Neural cell (in vitro differentiated cells): ENCODE results near the gene KLHDC9. TPM values are rescaled to one million over a fixed set of nuclear protein-coding genes. Genes with fewer than 3 reads are reported as not detected.

ENCODE experiments used
- H2AFZ ChIP-seq: fragments of 200-600, 300-800 bp; sonication (generic), shearing (Covaris generic); 2 replicates; pipeline ENCODE4 v1.6.0; 2014; ENCODE audit warnings: low read depth, mild to moderate bottlenecking, antibody characterized with exemption, low read length, moderate library complexity
- H3F3A ChIP-seq: fragments of 200-600 bp; shearing (Covaris generic); 2 replicates; pipeline ENCODE4 v1.6.1; 2016; ENCODE audit warnings: mild to moderate bottlenecking, moderate library complexity, mixed read lengths, antibody characterized with exemption, low read length; ENCODE audit not compliant: insufficient read depth, poor library complexity, severe bottlenecking
- H3K27ac ChIP-seq: fragments of 200-600, 300-800 bp; sonication (generic), shearing (Covaris generic); 2 replicates; pipeline ENCODE4 v1.5.1; 2014; ENCODE audit warnings: mild to moderate bottlenecking, low read length, moderate library complexity
- H3K27me3 ChIP-seq: fragments of 300-800, 200-600 bp; sonication (generic), shearing (Covaris generic); 2 replicates; pipeline ENCODE4 v1.6.0; 2014; ENCODE audit warnings: mild to moderate bottlenecking, low read depth, low read length, moderate library complexity; ENCODE audit not compliant: insufficient read depth
- H3K36me3 ChIP-seq: fragments of 300-800, 200-600 bp; sonication (generic), shearing (Covaris generic); 2 replicates; pipeline ENCODE4 v1.5.1; 2014; ENCODE audit warnings: mild to moderate bottlenecking, antibody characterized with exemption, low read length, moderate library complexity; ENCODE audit not compliant: insufficient read depth
- H3K4me2 ChIP-seq: fragments of 300-800, 200-600 bp; sonication (generic), shearing (Covaris generic); 2 replicates; pipeline ENCODE4 v1.6.0; 2014; ENCODE audit warnings: mild to moderate bottlenecking, low read length
- H3K4me3 ChIP-seq: fragments of 300-800, 200-600 bp; sonication (generic), shearing (Covaris generic); 2 replicates; pipeline ENCODE4 v1.5.1; 2014; ENCODE audit warnings: mild to moderate bottlenecking, low read length, moderate library complexity
- H3K79me2 ChIP-seq: fragments of 200-600 bp; shearing (Covaris generic); replicated peaks from 2 replicates; pipeline ENCODE4 v1.6.0; 2014; ENCODE audit warnings: mild to moderate bottlenecking, low read length, moderate library complexity; ENCODE audit not compliant: insufficient read depth
- H3K9ac ChIP-seq: fragments of 300-800, 200-600 bp; sonication (generic), shearing (Covaris generic); 2 replicates; pipeline ENCODE4 v1.6.1; 2016; ENCODE audit warnings: mild to moderate bottlenecking, low read length, mixed read lengths
- H3K9me2 ChIP-seq: fragments of 200-600 bp; shearing (Covaris generic); 2 replicates; pipeline ENCODE4 v1.6.1; 2016; ENCODE audit warnings: mild to moderate bottlenecking, low read length, mixed read lengths; ENCODE audit not compliant: insufficient read depth
- H3K9me3 ChIP-seq: fragments of 200-600, 300-800 bp; sonication (generic), shearing (Covaris generic); 2 replicates; pipeline ENCODE4 v1.6.1; 2016; ENCODE audit warnings: mild to moderate bottlenecking, mixed run types, low read length, moderate library complexity, mixed read lengths
- H4K20me1 ChIP-seq: fragments of 200-600 bp; shearing (Covaris generic); 2 replicates; pipeline ENCODE4 v1.6.1; 2016; ENCODE audit warnings: mild to moderate bottlenecking, mixed run types; ENCODE audit not compliant: insufficient read depth
- EP300 ChIP-seq: fragments of 450-650 bp; conservative IDR thresholded peaks from 2 replicates; pipeline ENCODE4 v1.6.1; 2014; ENCODE audit warnings: antibody characterized with exemption, mild to moderate bottlenecking, moderate library complexity; ENCODE audit not compliant: poor library complexity, severe bottlenecking
- EZH2 ChIP-seq: fragments of 200-600, 300-800 bp; shearing (Covaris generic), sonication (generic); IDR thresholded peaks from 2 replicates; pipeline ENCODE4 v1.6.1; 2014; ENCODE audit warnings: antibody characterized with exemption, low read length, borderline replicate concordance, mild to moderate bottlenecking; ENCODE audit not compliant: insufficient read depth, poor library complexity, severe bottlenecking
- MXI1 ChIP-seq: fragments of 450-650 bp; conservative IDR thresholded peaks from 2 replicates; pipeline ENCODE4 v1.6.1; 2014; ENCODE audit warnings: antibody characterized with exemption, mild to moderate bottlenecking; ENCODE audit not compliant: poor library complexity, severe bottlenecking
- POLR2AphosphoS5 ChIP-seq: IDR thresholded peaks from 2 replicates; pipeline ENCODE4 v1.6.1; 2012
- RAD21 ChIP-seq: fragments of 450-650 bp; conservative IDR thresholded peaks from 2 replicates; pipeline ENCODE4 v1.6.1; 2014; ENCODE audit warnings: antibody characterized with exemption, mild to moderate bottlenecking, moderate library complexity
- SMC3 ChIP-seq: fragments of 450-650 bp; conservative IDR thresholded peaks from 2 replicates; pipeline ENCODE4 v1.6.1; 2014; ENCODE audit warnings: antibody characterized with exemption, mild to moderate bottlenecking, moderate library complexity; ENCODE audit not compliant: poor library complexity
- TAF1 ChIP-seq: IDR thresholded peaks from 2 replicates; pipeline ENCODE4 v1.6.1; 2012; ENCODE audit warnings: low read depth
- polyA plus RNA-seq: library from polyadenylated mRNA; depleted of rRNA; stranded (reverse); fragments of >200 nt; gene quantifications from 2 replicates; pipeline ENCODE4 v1.2.3, GENCODE V29; 2014
- TF ChIP-seq, protein P1 (sequence below): IDR thresholded peaks from 2 replicates; pipeline ENCODE4 v1.6.1; 2012; ENCODE audit warnings: borderline replicate concordance
- TF ChIP-seq, protein P2 (sequence below): fragments of 450-650 bp; IDR thresholded peaks from 2 replicates; pipeline ENCODE4 v1.5.1; 2014; ENCODE audit warnings: antibody characterized with exemption, mild to moderate bottlenecking, moderate library complexity; ENCODE audit not compliant: poor library complexity, severe bottlenecking

The KLHDC9 gene
- polyA plus RNA-seq, 1 donor from 2014 or later: 78.1 TPM

- Histone ChIP-seq H3K79me2 (no peaks in the 10 kb centered on the region), H3K27ac (no peak overlapping the region), H4K20me1 (no peaks in the 10 kb centered on the region), H3F3A (no peaks in the 10 kb centered on the region), H3K4me2 (no peak overlapping the region), H3K36me3 (no peaks in the 10 kb centered on the region), H2AFZ (no peak overlapping the region), H3K27me3 (no peaks in the 10 kb centered on the region), H3K9me3 (no peaks in the 10 kb centered on the region), H3K9me2 (no peaks in the 10 kb centered on the region), H3K4me3 (no peak overlapping the region), H3K9ac (no peak overlapping the region)
- TF ChIP-seq RAD21: no peak
- no peak for TF ChIP-seq TAF1
- TF ChIP-seq SMC3: no peak
- TF ChIP-seq EZH2: no peak
- no peak for TF ChIP-seq POLR2AphosphoS5
- TF ChIP-seq EP300: no peak
- TF ChIP-seq MXI1: no peak
- TF ChIP-seq, protein P1, sequence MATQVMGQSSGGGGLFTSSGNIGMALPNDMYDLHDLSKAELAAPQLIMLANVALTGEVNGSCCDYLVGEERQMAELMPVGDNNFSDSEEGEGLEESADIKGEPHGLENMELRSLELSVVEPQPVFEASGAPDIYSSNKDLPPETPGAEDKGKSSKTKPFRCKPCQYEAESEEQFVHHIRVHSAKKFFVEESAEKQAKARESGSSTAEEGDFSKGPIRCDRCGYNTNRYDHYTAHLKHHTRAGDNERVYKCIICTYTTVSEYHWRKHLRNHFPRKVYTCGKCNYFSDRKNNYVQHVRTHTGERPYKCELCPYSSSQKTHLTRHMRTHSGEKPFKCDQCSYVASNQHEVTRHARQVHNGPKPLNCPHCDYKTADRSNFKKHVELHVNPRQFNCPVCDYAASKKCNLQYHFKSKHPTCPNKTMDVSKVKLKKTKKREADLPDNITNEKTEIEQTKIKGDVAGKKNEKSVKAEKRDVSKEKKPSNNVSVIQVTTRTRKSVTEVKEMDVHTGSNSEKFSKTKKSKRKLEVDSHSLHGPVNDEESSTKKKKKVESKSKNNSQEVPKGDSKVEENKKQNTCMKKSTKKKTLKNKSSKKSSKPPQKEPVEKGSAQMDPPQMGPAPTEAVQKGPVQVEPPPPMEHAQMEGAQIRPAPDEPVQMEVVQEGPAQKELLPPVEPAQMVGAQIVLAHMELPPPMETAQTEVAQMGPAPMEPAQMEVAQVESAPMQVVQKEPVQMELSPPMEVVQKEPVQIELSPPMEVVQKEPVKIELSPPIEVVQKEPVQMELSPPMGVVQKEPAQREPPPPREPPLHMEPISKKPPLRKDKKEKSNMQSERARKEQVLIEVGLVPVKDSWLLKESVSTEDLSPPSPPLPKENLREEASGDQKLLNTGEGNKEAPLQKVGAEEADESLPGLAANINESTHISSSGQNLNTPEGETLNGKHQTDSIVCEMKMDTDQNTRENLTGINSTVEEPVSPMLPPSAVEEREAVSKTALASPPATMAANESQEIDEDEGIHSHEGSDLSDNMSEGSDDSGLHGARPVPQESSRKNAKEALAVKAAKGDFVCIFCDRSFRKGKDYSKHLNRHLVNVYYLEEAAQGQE: no peak
- TF ChIP-seq, protein P2, sequence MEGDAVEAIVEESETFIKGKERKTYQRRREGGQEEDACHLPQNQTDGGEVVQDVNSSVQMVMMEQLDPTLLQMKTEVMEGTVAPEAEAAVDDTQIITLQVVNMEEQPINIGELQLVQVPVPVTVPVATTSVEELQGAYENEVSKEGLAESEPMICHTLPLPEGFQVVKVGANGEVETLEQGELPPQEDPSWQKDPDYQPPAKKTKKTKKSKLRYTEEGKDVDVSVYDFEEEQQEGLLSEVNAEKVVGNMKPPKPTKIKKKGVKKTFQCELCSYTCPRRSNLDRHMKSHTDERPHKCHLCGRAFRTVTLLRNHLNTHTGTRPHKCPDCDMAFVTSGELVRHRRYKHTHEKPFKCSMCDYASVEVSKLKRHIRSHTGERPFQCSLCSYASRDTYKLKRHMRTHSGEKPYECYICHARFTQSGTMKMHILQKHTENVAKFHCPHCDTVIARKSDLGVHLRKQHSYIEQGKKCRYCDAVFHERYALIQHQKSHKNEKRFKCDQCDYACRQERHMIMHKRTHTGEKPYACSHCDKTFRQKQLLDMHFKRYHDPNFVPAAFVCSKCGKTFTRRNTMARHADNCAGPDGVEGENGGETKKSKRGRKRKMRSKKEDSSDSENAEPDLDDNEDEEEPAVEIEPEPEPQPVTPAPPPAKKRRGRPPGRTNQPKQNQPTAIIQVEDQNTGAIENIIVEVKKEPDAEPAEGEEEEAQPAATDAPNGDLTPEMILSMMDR: no peak
Measured at GRCh38 chr1:161054232-161054631, 43.9 kb upstream of the KLHDC9 start.

DNA sequence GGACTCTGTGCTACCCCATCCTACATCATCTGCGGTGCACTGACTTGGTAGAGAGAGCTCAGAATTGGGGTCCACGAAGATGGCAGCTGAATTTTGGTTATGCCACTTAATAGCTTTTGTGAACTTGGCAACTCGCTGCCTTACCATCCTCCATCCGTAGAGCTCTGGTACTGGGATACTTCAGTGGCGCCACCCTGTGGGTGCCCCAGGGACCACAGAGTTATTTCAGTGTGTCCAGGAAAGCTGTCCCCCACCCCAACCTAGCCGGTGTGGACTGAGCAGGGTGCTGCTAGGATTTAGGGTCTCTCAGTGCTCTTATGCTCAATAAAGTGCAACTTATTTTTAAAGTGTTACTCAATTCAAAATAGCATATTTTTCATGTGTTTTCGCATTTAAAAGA lies 43.4 kb upstream of the KLHDC9 start:
- no peaks in the 10 kb centered on the region for H4K20me1 ChIP-seq
- H3K27ac ChIP-seq: no peak overlapping the region
- H3K36me3 ChIP-seq: no peaks in the 10 kb centered on the region
- H3K9me2 ChIP-seq: no peaks in the 10 kb centered on the region
- no peaks in the 10 kb centered on the region for H3K9me3 ChIP-seq
- H2AFZ ChIP-seq: no peak overlapping the region
- H3K79me2 ChIP-seq: no peaks in the 10 kb centered on the region
- H3K9ac ChIP-seq: no peak overlapping the region
- H3K4me3 ChIP-seq: no peak overlapping the region
- H3F3A ChIP-seq: no peaks in the 10 kb centered on the region
- no peak for TF ChIP-seq SMC3
- TF ChIP-seq EP300: no peak
- no peak for TF ChIP-seq RAD21
- no peak for TF ChIP-seq TAF1
- H3K27me3 ChIP-seq: no peaks in the 10 kb centered on the region
- H3K4me2 ChIP-seq: no peak overlapping the region

DNA sequence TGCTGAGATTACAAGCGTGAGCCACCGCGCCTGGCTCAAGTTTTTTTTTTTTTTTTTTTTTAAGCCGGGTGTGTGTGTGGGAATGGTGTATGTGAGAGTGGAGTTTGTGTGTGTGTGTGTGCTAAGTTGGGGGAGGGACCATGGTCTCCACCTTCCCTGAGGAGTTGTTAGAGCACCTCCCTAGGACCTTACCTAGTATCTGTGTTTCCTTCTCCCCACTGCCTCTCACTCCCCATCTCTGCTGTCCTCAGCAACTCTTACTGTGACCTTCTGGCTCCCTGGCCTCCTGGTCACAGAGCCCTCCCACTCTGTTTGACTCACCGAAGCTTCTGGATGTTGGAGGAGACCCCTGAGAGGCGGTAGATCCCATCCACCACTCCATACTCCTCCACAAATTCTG lies 38.9 kb upstream of the KLHDC9 start:
- Histone ChIP-seq H3K4me3 (no peak overlapping the region), H3K27ac (no peak overlapping the region), H3K9me3 (no peaks in the 10 kb centered on the region), H3K4me2 (no peak overlapping the region), H4K20me1 (no peaks in the 10 kb centered on the region), H3K9ac (no peak overlapping the region), H2AFZ (no peak overlapping the region), H3K9me2 (no peaks in the 10 kb centered on the region), H3K79me2 (no peaks in the 10 kb centered on the region), H3K27me3 (no peaks in the 10 kb centered on the region), H3F3A (no peaks in the 10 kb centered on the region), H3K36me3 (no peaks in the 10 kb centered on the region)
- TF ChIP-seq MXI1: no peak
- TF ChIP-seq, protein P2: no peak
- TF ChIP-seq, protein P1: no peak
- TF ChIP-seq SMC3: no peak
- TF ChIP-seq RAD21: no peak
- no peak for TF ChIP-seq TAF1
